ENCODE measurements around the gene PTTG1IP. TPM values are rescaled to one million over a fixed set of nuclear protein-coding genes. Genes with fewer than 3 reads are reported as not detected.

Gene PTTG1IP
- total and polyA plus RNA-seq, 2 of the 13 experiments (the other 11 are each of a cell fraction or from before 2014, with no cell fraction given), result 161 to 700 TPM

GRCh38 chr21:44847261-44848056, 26.0 kb downstream of the PTTG1IP start (continued):
- TF ChIP-seq TAF1 (CRISPR knock-in tag; IDR thresholded peaks at IDR 0.05) (no peak), MTF1 (CRISPR knock-in tag; IDR thresholded peaks at IDR 0.05) (no peak), ZNF143 (CRISPR knock-in tag; IDR thresholded peaks at IDR 0.05) (0 out of 2 replicates have a peak, but pooled peaks have one; percentile 14), ZNF451 (CRISPR knock-in tag; IDR thresholded peaks at IDR 0.05) (peak; percentile 13; the same call in 1 of the 2 replicates), ZSCAN25 (CRISPR knock-in tag; IDR thresholded peaks at IDR 0.05) (no peak), IRF2 (CRISPR knock-in tag; IDR thresholded peaks at IDR 0.05) (no peak), HMGA1 (CRISPR knock-in tag; conservative IDR thresholded peaks at IDR 0.05) (no peak), ZNF614 (CRISPR knock-in tag; IDR thresholded peaks at IDR 0.05; ENCODE audit: borderline replicate concordance) (no peak), HINFP (CRISPR knock-in tag; IDR thresholded peaks at IDR 0.05; ENCODE audit: low read depth) (no peak), MTERF4 (CRISPR knock-in tag; IDR thresholded peaks at IDR 0.05) (no peak), SMAD3 (CRISPR knock-in tag; IDR thresholded peaks at IDR 0.05) (no peak), GATA4 (IDR thresholded peaks at IDR 0.05; ENCODE audit: borderline replicate concordance, low read depth) (no peak), THAP9 (CRISPR knock-in tag; IDR thresholded peaks at IDR 0.05; ENCODE audit: borderline replicate concordance) (0 out of 2 replicates have a peak, but pooled peaks have one; percentile 13), RXRA (CRISPR knock-in tag; IDR thresholded peaks at IDR 0.05) (peak; percentile 28; the same call in 1 of the 2 replicates), ZNF572 (CRISPR knock-in tag; IDR thresholded peaks at IDR 0.05) (no peak), FOXO1 (CRISPR knock-in tag; IDR thresholded peaks at IDR 0.05) (no peak), ZFP82 (CRISPR knock-in tag; IDR thresholded peaks at IDR 0.05; ENCODE audit: borderline replicate concordance) (peak; percentile 64; the same call in 1 of the 2 replicates), FOXC1 (CRISPR knock-in tag; IDR thresholded peaks at IDR 0.05; ENCODE audit: borderline replicate concordance) (no peak), HOXA3 (CRISPR knock-in tag; IDR thresholded peaks at IDR 0.05) (0 out of 2 replicates have a peak, but pooled peaks have one; percentile 12), ZNF549 (CRISPR knock-in tag; IDR thresholded peaks at IDR 0.05) (no peak), NFE2L2 (IDR thresholded peaks at IDR 0.05; ENCODE audit: low read length) (no peak), SNAI1 (CRISPR knock-in tag; IDR thresholded peaks at IDR 0.05; ENCODE audit: borderline replicate concordance) (no peak), ZNF629 (CRISPR knock-in tag; conservative IDR thresholded peaks at IDR 0.05) (no peak), BORCS8-MEF2B (CRISPR knock-in tag; IDR thresholded peaks at IDR 0.05) (no peak), LCORL (IDR thresholded peaks at IDR 0.05) (no peak), LCORL (CRISPR knock-in tag; IDR thresholded peaks at IDR 0.05) (no peak; the same call in 1 of the 2 replicates), IRX3 (CRISPR knock-in tag; IDR thresholded peaks at IDR 0.05; ENCODE audit: borderline replicate concordance, low read depth) (no peak), ZFP36 (IDR thresholded peaks at IDR 0.05; ENCODE audit: borderline replicate concordance, low read depth, low read length, partially characterized antibody) (no peak)

All from HepG2 (cell line).